Measurements from ENCODE around the gene FAT3. TPM values are rescaled to one million over a fixed set of nuclear protein-coding genes. Genes with fewer than 3 reads are reported as not detected.

Gene FAT3
- total RNA-seq: under 0.01 TPM in 2 replicates

DNA sequence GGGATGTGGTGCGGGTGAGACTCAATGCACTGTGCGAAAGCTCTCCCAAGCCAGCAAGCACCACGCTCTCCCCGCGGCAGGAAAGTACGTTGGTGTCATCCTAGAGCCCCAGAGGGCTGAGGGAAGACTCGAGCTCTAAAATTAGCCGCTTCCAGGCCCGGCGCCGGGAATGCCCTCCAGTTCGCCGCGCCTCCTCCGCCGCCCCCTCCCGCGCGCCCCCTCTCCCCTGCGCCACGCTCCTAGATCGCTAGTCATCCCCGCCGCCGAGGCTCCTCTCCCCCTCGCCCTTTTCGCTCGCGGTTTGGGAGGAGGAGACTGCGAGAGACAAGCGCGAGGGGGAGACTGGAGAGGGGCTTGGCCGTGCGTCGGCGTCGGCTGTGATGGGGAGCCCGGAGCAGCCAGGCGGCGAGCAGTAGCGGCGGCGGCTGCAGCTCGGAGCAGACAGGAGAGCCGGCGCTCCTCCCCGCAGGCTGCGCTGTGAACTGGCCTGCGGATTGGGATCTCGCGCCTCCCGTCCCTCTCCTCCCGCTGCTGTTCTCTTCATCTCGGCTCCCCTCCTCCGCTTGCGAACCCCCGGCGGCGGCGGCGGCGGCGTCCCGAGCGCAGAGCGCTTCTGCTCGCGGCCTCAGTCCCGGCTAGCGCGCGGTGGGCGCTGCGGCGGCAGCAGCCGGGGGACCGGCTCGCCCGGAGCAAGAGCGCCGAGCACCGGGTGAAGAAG is at the start of gene FAT3:
Gene FAT3 (plus strand): TSS at position 412 of the 718 bp plus-strand sequence. CDS start 127,295 bp downstream, outside the sequence.

All from epithelial cell of umbilical artery (primary cell).